Measurements from ENCODE around the gene NAA50.

- no peak for TF ChIP-seq CTCF (IDR thresholded peaks at IDR 0.05)
- no peak for TF ChIP-seq POLR2A (IDR thresholded peaks at IDR 0.05)
- TF ChIP-seq EP300 (IDR thresholded peaks at IDR 0.05): no peak
Observed at GRCh38 chr3:113791381-113791780, 45.3 kb upstream of the NAA50 start.

All from ovary (tissue), 3 donors.